GM19099 (cell line): ENCODE results near the gene NAT8L.

Experiments
- POLR2A ChIP-seq: IDR thresholded peaks from 3 replicates; pipeline ENCODE4 v1.6.1; 2011; ENCODE audit warnings: low read depth; ENCODE audit not compliant: insufficient read length; ENCODE audit errors: extremely low read depth

NAT8L gene

DNA sequence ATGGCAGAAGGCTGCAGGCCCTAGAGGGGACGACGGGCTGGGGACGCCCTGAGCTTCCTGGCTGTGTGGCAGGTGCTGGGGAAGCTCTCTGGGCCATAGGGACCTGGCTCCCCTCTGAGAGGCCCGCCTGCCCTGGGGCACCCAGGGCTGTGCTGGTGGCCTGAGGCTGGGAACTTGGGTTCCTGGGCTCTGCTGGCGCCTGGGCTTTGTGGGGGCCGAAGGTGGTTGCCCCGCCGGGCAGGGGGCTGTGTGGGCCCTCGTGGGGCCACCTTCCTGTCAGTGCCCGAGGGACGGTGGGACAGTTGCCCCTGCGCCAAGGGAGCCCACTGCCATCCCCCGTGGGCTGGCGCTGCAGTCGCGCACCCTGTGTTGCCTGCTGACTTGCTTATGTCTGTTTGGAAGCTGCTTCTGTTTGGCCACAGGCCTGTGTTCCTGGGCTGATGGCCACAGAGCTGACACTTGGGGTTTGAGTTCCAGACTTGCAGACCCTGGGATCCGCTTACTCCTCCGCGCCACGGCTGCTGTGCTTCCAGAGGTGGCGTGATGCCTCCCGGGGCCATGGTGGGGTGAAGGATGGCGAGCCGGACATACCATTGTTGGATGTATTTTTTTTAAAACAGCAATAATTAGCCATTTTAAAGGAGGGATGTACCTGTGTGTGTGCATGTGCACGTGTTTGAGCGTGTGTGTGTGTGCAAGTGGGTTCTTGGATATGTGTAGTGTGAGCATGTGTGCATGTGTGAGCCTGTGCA, 8.5 kb downstream of the NAT8L start:
- TF ChIP-seq POLR2A, result no peak

DNA sequence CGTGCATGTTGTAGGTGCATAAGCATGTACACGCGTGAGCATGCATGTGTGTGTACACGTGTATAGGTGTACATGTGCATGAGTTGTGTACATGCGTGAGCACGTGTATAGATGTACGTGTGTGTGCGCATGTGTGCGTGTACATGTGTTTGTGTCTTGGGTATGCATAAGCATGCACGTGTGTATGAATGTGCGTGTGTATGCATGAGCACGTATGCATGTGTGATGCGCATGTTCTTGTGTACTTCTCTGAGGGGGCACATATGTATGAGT, 9.0 kb downstream of the NAT8L start:
- TF ChIP-seq POLR2A, result no peak

DNA sequence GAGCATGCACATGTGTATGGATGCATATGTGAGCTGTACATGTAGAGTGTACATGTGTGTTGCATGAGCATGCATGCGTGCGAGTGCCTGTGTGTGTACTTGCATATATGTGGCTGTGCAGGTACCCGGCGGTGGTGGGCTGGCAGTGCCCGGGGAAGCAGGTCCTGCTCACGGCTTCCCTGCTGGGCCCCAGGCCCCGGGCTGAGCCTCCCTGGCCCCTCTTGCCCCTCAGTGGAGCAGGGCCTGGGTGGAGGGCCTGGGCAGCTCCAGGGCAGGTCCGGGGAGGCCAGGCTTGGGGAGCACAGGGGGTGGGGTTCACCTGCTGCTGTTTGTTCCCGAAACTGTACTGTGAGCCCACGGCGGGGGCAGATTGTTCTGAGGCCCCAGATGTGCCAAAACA, 9.4 kb downstream of the NAT8L start:
- no peak for TF ChIP-seq POLR2A

DNA sequence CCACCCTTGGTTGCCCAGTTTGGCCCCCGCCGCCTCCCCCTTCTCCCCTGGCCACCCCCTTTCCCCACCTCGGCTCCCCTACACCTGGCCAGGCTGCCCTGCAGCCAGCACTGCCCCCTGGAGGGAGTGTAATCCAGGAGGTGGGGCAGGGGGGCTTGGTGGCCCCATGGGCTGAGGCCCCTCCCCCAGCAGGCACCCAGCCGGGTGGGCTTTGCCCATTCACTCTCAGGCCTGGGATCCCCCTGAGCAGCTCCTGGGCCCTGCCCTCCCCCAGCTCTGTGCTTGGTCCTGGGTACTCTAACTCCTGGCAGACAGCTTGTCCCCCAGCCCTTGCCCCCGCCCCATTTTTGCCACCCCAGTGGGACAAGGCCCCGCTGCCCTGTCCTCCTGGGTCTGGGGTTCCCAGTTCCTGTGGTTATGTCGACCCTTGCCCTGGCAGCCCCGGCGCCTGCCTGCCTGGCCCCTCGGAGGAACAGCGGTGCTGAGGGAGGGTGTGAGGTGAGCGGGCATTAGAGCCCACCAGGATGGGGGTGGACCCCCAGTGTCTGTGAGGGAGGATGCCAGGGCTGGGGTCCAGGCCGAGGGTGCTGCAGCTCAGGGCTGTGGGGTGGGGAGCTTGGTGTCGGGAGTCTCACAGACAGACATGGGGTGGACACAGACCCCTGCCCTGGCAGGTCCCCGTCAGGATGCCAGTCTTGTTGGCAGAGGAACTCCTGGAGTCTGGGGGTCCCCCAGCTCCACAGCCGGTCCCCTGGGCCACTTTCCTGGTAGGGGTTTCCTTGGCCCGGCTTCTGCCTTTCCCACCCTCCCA, 10.2 kb downstream of the NAT8L start:
- TF ChIP-seq POLR2A, result no peak

DNA sequence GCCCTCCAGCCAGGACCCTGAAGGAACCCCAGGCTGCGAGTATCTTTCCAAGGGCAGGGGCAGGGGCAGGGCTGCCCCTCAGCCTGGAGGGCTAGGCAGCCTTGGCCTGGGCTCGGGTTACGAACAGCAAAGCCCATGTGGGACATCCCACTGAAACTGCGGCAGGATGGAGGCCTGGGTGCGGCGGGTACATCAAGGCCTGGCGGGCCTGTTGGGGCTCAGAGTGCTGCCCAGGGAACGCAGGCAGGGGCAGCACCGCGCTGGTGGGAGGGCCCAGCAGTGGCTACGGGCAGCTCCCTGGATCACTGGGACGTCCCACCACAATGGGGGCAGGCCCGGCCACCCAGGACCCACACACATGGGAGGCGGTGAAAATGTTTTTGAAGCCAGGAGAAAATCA, 10.9 kb downstream of the NAT8L start:
- TF ChIP-seq POLR2A, result no peak

DNA sequence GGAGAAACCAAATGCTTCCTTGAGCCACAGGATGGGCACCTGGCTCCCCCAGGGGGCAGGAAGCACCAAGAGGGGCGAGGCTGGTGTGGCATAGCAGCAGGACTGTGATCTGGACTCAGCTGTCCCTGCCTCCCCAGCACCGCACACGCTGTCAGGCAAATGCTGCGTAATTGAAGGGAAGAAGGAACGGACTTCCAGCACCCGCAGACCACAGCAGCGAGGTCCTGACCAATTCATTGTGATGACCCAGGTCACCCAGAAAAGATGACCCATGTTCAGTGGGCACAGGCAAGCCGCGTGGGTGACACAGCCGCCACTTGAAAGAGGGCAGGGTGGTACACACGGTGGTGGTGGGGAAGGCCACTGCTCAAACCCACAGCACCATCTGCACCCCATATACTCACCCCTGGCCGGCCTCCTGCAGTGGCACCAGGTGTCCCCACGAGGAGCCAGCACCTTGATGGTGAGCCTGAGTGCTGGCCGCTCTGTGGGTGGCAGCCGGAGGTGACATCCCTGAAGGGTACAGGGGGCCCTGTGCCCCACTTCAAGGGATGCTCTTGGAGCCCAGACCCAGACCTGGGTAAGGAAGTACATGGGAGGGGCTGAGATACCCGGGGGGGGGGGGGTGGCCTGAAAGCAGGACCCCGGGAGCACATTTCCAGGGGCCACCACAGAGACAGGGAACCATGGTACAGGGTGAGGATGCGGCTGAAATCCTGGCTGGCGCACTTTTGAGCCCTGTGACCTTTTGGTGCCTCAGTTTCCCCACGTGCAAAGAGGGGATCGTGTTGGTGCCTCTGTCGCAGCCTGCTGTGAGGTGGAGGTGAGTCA, 11.5 kb downstream of the NAT8L start:
- TF ChIP-seq POLR2A, result no peak

DNA sequence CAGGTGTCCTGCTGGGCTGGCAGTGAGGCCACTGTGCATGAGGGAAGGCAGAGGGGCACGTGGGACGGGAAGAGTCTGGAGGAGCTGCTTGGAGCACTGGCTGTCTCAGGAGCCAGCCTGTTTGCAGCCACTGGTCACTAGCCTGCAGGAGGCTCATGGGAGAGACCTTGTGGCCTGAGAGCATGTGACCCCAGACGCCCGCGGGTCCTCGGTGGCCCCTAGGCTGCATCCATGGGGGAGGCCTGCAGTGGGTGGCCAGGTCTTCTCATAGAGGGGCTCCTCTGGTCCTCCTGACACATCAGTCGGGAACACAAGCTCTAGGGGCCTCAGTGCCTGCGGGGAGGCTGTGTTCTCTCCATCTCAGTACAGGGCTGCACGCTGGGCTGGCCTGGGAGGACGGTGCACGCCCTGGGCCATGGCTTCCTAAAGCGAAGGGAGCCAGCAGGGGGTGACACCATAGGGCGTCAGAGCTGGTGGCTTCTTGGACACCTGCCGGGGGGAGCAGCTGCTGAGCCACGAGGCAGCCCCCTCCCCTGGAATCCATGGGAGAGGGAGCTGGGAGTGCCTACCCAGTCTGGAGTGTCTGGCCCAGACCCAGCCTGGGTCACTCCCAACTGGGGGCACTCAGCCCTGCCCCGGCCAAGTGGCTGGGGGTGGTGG, 12.3 kb downstream of the NAT8L start:
- TF ChIP-seq POLR2A, result no peak

DNA sequence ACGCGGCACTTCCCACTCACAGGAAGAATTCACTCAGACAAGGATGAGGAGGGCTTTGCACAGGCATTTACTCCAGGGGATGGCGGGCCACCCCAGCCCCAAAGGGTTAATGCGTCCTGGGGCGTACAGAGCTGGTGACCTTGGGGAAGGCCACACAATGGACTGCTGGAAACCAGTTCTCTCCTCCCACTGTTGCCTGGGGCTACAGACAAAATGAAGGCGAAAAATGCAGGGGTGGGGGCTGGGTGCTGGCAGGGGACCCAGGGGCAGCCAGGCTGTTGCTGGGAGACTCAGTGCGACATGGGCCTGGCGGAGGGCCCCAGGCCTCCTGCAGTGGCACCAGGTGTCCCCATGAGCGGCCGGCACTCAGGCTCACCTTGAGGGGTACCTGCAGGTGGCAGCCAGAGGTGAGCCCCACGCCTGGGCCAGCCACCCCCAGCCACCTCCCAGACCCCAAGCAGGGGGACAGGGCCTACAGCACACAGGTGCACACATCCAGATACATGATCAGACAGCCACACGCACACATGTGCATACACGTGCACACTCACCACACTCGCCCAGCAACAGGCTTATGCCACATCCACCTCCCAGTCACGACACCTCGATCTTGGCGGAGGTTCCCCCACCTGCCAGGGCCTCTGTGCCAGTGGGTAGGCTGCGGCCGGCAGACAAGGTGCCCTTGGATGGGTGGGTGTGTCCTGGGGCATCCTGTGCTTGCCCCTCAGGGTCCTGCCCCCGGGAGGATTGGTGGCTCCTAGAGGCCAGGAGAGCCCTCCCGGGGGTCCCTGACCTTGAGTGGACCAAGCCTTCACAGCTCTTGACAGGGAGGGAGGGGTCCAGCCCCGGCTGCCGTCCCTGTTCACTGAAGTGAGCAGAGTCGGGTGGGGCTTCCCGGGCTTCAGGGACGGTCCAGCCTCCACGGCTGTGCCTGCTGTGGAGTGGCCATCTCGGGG, 13.1 kb downstream of the NAT8L start:
- no peak for TF ChIP-seq POLR2A

DNA sequence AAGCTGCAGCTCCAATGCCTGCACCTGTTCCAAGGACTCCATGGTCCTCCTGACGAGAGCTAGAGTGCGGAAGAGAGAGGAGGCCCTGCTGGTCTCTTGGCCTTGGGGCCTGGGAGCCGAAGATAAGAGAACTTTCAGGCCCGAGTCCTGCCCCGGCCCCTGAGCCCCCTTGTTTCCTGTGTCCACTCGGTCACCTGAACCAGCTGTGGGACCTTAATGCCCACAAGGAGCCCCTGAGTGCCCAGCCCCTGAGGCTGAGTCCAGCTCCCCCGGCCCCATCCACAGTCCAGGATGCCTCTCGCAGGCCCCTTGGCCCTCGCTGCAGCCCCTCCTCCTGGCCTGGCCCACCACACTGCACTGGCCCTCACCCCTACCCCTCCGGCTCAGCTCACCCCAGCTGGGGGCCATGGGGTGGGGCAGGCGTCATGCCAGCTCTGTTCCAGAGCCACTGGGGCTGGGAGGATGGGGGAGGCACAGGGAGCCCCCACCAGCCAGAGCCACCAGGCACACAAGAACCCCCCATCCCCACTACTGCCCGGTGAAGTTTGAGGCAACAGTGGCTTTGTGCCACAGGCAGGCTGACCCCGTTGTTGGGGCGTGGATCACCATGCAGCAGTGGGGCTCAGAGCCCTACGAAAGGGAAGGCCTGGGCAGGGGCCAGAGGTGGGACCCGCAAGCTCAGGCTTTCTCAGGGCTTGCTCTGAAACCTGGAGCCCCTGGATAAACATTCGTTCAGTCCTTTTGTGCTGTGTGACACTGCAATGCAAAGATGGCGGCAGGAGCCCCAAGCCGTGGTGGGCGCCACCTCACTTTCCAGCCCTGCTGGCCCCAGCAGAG, 14.1 kb downstream of the NAT8L start:
- TF ChIP-seq POLR2A, result no peak

DNA sequence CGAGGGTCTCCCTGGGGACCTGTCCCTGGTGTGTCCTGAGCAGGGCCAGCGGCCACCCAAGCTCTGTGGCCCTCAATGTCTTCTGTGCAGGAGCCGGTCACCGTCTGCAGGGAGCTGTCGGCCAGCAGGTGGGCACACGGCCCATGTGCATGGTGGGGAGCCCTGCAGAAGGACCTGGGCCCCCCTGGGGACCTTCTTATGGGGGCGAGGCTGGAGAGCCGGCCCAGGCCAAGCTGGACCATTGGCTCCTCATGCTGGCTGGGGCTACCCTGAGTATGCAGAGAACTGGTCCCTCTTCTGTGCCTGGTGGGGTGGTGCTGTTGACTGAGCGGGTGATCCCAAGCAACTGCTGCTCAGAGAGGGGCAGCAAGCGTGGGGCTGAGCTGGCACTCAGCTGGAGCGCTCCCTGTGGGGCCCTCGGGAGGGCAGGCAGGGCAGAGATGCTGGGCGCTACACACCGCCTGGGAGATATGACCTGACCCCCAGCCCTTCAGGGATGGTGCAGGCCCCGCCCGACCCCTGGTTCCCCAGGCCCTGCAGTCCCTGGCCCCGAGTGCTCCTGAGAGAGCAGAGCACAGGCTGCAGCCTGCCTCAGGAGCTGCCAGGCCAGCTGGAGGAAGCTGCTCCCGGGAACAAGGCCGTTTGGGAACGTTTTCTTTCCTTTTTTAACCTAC, 14.8 kb downstream of the NAT8L start:
- no peak for TF ChIP-seq POLR2A

DNA sequence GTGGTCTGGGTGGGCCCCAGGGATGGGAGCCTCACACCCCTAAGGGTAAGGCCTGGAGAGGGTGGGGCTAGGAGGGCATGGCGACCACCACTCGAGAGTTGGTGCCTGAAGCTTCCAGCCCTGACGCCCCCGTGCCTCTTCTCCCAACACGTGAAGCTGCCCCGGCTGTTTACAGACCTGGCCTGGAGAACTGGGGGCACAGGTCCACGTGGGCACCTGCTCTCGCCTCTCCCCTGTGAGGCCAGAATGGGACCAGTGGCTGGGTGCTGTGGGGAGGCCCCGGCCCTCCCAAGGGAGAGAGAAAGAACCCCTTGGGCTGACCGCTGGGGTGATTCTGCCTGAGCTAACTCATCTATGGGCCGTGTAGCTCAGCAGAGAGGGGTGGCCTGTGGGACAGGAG, 15.5 kb downstream of the NAT8L start:
- TF ChIP-seq POLR2A, result no peak

DNA sequence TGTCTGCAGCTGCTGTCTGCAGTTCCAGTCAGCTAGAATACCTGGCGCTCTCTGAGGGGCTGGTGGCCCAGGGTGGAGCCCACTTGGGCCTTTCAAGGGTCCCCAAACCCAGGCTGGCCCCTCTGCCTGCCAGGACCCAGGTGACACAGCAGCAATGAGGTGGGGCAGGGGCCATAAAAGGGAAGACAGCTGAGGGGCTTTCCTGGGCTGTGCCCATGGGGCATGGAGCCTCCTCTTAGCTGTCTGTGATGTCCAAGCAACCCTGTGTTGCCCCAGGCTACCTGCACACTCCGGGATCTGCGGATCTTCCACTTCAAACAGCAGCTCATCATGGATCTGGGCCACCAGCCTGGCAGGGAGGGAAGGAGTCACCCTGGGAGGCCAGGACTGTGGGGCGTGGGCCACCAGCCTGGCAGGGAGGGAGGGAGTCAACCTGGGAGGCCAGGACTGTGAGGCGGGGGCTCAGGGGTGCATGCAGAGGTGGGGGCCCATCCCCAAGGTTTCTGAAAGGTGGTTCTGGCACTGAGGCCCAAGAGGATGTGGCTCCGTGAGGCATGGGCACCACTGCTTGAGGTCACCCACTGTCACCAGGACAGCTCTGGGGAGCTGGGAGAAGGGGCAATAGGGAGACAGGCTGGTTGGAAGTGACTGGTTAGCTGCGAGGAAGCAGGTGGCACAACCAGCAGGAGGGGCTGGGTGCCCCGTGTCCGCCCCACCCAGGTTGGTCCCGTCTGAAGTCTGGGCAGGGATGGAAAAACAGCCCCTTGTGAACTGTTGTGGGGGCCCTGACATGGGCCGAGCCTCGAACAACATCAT, 16.3 kb downstream of the NAT8L start:
- no peak for TF ChIP-seq POLR2A
